GM18511 (cell line): Measurements from ENCODE around the gene OSBPL7.

Experiments used
- ATAC-seq: cut with Tn5 transposase; IDR thresholded peaks from one replicate; pipeline ENCODE4 v1.9.1; 2021; ENCODE audit warnings: mild to moderate bottlenecking, moderate library complexity; ENCODE audit not compliant: unreplicated experiment

The OSBPL7 gene

DNA sequence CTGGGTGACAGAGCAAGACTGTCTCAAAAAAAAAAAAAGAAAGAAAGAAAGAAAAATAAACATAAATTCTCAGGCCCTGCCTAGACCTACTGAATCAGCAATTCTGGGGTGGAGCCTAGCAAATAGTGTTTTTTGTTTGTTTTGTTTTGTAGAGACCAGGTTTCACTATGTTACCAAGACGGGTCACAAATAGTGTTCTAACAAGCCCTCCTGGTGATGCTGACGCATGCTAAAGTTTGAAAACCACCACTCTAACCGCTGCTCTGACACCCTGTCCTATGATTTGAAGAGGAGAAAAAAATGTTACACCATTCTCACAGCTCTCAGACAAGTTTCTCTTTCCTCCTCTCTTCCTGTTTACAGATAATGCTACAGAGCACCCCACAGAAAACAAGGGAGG lies 8.3 kb upstream of the OSBPL7 start:
- ATAC-seq, result no peak

DNA sequence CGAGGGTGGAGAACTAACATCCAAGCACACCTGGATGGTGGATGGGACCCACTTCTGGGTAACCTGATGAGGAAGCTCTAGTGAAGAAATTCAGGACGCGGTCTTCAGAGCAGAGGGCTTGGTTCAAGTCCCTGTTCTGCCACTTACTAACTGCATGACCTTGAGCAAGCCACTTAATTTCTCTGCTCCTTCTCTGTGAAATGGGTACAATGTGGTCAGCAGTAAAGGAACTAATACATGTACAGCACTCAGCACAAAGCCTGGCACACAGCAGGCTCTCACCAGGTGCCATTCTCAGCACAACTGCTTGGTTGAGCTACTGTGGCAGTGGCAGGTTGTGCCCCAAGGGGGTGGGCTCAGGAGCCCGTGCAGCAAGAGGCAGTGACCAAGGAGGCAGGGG lies 1.9 kb upstream of the OSBPL7 start:
- no peak for ATAC-seq

DNA sequence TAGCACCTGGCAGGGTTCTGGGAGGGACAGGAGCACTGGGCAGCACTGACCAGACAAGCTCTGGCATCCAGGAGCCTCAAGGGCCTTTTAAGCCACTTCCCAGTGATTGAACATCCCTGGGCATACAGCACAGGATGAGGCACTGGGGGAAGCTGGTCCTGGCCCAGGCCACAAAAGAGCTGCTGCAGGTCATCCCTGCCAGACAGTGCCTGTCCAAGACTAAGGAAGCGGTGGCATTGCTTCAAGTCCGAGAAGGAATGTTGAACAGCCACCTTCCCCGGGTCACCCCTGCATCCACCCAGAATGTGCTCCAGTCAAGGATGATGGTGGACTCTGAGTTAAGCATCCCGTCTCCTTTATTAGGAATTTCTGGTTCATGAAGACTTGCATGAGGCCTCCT lies 1.2 kb upstream of the OSBPL7 start:
- ATAC-seq, result no peak

DNA sequence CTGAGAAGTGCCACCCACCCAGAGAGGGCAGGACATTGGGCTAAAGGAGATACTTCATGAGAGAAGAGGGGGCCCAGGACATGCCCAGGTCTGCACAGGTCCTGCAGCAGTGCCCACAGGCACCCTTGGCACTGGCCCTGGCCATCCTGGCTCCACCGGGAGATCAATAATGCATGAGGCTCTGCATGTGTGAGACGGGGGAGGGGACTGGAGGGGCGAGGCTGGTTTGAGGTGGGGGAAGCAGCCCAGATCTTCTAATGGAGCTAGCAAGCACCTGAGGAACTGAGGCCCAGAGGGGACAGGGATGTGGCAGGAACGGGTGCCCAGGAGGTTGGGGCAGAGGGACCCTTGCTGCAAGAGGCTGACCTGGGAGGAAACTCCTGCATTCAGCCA lies 567 bp downstream of the OSBPL7 start:
- no peak for ATAC-seq

DNA sequence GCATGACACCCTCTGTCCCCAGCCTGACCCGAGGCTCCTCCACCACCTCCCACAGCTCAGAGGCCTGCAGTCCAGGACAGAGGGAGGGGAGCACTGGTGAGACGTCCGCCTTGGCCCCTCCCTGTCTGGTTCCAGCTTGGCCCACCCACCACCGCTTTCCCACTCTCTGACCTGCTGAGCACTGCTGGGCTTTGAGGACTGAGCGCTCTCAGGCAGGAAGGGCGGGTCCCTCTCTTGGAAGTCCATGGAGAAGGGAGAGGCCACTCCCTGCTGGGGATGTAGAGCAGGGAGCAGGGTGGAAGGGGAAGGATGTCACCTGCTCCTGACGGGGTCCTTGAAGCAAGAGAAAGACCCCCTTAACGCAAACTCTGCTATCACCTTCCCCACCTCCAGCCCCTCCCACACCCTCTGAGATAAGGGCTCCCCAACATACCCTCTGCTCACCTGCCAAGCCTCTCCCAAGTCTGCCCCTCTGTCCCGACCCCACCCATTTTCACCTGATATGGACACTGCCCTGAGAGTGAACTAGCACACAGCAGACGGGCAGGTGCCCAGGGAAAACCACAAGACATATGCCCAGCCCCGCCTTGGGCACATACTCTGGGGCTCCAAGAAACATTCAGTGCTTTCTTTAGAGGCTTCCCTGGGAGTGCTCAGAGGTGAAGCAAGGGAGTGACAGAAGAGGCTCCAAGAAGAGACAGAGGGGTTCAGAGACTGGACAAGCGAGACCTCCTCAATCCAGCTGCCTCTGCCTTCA lies 1.4 kb downstream of the OSBPL7 start:
- no peak for ATAC-seq

DNA sequence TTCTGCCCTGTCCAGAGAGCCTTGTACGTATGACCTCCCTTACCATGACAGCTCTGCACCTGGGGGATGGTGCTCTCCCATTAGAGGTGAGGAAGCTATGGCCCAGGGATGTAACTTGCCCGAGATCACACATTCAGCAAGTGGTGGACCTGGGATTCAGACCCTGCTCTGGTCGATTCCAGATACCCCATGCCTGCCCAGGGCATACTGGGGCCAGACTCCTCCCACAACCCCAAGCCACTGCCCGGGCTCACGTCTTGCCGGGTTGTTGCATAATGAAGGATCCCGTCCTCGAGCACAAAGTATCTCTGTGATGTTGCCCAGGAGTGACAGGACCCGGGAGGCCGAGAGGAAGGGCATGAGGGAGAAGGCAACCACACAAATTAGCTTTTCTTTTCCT lies 2.1 kb downstream of the OSBPL7 start:
- ATAC-seq, result no peak

DNA sequence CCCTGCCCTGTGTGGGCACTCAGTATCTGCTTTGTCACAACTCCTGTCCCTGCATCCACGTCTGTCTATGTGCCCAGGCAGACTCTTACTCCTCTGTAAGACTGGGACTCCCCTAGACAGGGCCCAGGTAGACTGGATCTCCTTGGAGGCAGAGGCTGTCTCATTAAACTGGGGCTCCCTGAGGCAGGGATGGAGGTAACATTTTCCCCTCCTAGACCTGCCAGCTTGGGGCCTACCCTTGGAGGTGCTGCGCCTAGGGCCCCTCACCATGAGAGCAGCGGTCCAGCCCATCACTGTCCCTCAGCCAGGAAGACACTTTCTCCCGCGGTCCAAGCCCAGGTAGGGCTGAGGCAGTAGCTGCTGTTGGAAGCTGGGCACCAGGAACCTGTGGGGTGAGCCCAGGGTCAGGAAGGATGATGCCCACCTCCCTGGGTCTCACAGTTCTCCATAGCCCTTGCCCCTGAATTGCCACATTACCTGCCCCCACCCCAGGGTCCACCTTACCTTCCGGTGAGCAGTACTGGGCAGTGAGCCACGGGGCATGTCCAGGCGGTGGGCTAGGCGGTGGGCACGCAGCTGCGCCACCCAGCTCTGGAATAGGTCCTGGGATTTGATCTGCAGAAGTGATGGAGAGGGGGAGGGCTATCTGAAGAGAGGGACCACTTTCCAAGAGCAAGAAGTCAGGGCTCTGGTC lies 3.4 kb downstream of the OSBPL7 start:
- no peak for ATAC-seq

DNA sequence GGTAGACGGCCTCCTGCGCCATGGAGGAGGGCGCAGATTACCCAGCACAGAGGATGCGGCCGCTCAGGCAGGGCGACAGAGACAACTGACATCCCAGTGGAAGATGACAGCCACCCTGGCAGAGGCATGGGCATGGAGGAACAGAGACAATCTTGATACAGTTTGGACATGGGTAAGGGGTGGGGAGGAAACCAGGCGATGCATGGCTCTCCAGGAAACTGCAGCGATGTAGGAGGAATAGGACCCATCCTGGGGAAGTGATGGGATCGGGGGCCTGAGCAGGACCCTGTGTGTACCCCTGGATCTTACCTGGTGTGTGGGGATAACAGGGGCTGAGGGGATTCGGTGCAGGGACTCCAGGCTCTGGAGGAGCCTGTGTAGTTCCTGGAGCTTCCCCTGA lies 4.6 kb downstream of the OSBPL7 start:
- no peak for ATAC-seq

DNA sequence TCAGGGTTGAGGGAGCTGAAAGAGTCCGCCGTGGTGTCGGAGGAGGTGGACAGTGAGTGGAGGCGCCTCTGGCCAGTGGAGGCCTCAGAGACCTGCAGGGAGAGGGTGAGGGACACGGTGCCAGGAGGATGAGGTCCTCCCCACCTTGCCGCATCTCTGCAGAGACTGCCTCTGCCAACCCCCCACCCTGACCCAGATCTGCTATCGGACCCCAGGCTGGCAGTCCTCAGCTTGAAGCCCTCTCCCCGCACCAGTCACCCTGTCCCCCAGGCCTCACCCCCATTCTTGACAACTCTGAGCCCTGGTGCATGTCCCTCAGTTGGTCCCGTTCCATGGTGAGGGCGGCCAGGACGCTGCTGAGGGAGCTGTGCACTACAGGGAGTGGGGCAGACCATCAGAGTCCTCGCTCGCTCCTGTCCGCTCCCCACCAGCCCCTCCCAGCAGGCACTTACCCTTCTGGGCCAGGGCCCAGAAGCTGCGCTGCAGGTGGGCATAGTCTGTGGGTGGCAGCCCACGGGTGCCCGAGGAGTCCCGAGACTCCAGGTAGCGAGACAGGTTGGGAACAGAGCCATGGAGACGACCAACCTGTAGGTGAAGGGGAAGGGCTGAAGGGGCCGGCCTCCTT lies 5.4 kb downstream of the OSBPL7 start:
- no peak for ATAC-seq

DNA sequence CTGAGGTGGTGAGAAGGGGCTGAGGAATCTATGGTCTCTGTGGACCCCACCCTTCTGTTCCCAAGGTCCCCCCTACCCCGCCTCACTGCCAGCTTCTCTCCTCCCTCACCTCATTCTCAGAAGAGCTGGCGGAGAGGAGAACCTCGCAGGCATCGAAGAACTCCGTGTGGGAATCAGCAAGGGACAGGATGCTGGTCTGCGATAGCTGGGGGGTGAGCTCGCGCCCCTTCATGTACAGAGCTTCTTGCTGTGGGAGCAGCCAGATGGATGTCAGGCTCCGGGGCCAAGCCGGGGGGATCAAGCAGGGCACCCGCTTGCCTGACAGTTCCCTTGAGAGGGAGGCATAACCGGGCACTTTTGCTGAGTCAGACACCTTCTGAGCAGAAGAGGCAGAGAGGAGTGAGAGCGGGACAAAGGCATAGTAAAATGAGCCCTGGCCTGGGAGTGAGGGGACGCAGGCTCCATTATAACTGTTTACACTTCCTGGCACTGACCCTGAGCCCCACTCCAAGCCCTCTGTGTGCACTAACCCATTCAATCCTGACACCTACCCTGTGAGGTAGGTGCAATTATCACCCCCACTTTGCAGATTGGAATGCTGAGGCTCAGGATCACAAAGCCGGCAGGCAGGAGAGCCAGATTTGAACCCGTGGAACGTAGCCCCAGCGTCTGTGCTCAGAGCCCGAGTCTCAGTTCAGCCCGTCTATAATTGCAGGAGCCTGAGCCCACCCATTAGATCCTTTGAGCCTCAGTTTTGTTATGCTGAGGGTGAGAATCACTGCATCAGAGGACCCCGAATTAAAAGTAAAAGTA lies 6.3 kb downstream of the OSBPL7 start:
- ATAC-seq, result no peak

DNA sequence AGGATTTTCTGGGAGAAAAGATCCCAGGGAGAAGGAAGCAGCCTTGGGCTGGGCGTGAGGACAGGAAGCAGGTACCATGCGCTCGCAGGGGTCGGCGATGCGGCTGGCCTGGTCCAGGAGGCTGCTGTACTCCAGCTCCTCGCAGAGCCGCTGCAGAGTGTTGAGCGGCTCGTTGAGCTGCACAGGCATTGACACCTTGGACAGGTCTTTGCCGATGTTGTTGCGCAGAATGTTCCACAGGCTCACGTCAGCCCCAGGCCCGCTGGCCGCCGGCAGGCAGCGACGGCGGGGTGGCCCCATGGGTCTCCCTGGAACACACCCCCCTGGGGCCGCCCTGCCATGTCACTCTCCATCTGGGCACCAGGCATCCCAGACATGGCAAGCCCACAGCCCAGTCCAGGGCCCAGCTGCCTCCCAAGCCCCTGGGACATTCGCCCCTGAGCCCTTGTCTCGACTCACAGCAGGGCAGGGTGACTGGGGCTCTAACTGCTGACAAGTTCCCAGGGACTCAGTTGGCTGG lies 8.0 kb downstream of the OSBPL7 start:
- ATAC-seq, result no peak

DNA sequence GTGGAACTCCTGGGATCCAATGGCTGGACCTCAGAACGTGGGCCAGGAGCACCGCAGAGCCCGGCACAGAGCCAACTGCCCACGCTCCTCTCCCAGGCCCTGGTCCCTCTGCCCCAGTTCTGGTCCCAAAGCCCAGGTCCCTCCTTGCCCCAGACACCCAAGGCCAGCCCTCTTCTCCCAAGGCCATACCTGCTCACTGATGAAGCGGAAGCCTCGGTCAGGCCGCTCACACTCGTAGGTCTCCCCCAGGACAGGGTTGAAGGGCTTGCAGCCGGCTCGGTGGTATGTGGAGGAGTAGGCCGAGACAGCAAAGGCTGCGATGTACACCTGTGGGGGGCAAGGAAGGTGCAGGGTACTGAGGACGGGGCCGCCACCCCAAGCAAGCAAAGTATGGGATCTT lies 8.5 kb downstream of the OSBPL7 start:
- no peak for ATAC-seq

DNA sequence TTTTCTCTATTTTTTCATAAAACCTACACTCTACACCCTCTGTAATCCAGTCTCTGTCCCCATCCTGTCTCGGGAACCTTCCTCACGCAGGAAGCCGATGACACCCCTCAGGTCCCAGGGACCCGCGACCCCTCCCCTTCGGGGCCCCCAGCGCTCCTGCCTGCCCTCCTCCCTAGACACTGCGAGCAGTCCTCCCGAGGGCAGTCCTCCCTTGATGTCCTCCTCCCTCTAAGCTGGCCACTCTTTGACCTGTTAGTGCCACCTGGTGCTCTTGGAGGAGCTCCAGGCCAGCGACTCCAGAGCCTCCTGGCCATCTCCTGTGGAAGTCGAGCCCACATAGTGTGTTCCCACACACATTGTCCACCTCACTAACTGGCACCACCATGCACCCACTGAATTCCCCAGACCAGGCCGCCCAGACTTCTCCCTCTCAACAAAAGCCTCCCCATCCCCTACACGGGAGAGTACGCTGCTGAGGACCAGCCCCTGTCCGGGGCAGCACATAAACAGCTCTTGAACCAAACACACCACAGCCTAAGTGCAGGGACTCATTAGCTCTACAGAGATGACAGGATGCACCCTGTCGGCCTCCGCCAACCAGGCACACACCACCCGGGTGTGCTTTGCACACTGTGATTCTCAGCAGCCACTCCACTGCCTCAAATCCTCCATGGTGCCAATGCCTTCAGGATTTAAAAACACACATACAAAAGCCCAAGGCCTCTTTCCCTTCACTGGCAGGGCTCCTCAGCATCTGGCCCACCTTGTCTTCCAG lies 9.3 kb downstream of the OSBPL7 start:
- no peak for ATAC-seq

DNA sequence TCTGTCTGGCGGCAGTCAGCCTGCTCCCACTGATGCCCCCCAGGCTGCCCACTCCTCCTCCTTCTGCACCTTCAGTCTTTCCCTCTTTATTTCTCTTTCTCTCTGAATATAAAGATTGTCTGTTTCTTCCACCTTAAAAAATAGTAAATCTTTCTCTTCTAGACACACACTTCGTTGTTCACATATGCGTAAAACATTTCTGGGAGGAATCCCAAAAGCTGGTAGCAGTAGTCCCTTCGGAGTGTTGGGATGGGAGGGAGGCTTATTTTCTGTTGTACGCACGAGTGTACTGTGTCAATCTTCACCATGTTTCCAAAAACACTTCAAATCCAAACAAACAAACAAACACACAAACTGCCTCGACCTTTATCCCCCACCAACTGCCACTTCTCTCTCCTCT lies 9.9 kb downstream of the OSBPL7 start:
- no peak for ATAC-seq

DNA sequence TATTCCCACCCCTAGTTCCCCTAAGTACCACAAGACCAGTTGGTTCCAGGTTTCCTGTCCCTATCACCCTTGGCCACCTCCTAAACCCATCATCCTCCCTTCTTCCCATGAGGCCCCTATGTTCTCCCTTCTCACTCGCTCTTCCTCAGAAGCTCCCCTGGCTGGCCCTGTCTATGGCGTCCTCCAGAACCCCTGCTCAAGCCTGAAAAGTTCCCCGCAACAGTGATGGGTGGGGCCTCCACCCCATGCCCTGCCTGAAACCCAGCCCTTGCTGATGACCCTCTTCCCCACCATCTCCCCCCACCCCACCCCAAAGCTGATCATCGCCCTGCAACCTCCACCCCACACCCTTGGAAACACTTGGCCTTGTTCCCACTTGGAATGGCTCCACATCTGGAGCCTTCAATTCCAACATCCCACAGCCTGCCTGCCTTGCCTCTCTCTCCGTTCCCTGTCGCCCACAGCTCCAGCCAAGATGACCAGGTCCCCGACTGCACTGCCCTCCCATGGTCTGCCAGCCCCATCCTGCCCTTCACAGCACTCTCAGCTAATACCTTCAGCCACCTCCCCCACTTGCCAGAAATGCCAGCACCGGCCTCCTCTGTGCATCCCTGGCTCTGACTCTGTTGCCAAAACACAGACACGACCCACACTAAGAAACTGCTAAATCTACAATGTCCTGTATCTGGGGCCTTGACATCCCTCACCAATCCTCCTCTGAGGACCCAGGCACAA lies 10.5 kb downstream of the OSBPL7 start:
- no peak for ATAC-seq

DNA sequence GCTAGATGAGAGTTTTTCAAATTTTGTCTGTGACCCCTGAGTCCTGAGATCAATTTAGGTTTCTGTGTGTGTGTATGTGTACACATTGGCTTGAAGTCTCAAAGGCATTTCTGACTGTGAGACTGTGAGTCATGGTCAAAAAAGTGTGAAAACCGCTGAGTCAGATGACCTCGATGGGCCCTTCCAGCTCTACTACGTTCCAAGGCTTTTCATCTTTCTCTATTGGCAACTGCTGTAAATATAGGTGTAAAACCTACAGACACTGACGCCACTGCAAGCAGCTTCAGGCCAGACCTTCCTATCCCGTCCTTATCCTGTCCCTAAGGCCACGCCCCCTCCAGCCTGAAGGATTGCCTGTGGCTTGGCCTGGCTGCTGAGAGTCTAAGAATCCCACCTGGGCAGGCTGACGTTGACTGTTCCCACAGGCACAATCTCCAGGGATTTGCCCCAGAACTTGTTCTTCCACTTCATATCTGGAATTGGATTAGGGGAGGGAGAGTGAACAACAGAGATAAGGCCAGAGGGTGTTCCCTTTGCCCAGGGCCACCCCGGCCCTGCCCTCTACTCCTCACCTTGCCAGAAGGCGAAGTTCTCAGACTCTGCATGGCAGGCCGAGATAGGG lies 11.3 kb downstream of the OSBPL7 start:
- ATAC-seq, result no peak

DNA sequence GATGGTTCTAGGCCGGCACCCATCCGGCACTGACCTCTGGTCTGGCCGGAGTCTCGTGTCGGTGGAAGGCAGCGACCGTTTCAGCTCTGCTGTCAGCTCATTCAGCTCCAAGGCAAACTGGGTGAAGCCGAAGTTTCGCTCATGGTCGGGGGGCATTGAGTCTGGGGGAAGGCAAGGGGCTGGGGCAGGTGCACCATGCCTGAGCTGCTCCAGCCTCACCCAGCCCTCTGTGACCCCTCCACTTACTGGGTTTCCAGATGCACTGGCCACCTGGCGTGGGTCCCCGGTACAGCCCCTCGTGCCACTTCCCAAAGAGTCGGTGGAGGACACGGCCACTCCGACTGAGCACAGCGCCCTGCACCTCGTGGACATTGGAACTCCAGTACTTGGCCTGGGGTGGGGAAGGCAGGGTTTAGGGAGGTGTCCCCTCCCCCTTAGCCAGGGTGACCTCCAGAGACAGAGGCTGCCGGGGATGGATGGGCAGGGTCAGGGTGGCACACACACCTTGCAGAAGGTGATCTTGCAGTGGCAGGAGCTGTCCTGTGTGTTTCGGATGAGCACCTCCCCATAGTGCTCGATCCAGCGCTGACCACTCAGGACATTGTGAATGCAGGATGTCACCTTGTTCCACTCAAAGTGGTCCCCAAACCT lies 12.6 kb downstream of the OSBPL7 start:
- no peak for ATAC-seq

DNA sequence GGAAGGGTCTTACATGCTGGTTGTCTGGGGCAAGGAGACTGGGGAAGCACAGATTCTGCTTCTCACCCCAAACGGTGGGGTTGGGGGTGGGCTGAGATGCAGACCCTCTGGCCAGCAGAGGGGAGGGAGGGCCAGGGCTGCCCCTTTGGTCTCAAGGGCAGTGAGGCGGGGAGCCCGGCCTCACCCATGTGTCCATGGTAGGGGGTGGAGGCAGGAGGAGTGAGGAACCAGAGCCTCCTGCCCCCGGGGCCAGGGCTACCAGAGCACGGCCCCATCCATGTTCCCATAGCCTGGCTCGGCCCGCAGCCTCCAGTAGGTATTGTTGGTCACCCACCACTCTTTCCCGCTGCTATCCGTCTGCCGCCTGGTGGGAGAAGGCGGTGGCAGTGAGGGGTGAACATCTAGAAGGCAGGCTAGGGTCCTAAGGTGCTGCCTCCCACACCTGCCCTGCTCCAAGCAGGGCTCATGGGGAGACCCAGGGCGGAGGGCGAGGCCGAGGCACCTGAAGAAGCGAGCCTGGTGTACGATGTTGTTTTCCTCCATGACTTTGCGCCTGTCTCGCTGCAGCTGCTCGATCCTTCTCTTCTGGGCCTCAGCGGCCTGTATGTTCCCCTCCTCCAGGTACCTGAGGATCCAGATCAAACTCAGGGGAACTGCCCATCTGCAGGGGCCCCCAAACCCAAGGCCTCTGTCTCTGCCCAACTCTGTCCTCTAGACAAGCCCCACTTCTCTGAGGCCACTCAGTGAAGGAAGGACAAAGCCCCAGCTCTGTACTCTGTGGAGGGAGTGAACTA lies 13.4 kb downstream of the OSBPL7 start:
- no peak for ATAC-seq
